PC-3 (cell line): Measurements from ENCODE around the gene LUC7L2. TPM values are rescaled to one million over a fixed set of nuclear protein-coding genes. Genes with fewer than 3 reads are reported as not detected.
A peak's percentile ranks its signal among the peaks of the same experiment; 100 is the strongest.

Source experiments
- ATAC-seq: fragments of 200-7000 bp; cut with Tn5 transposase; 2 replicates; pipeline ENCODE4 v1.9.1; 2020; ENCODE audit warnings: mild to moderate bottlenecking, moderate library complexity
- BruUV-seq: library from RNA; stranded (reverse); fragments of 400-500 nt; replicated peaks from 2 replicates; lab custom pipeline; 2021; lab: Mats Ljungman, UMichigan
- CTCF ChIA-PET: fragments of 300-600 bp; sonication (Branson Sonifier 250); formaldehyde crosslinking; loops from one replicate; lab custom pipeline; 2022; ENCODE audit warnings: antibody characterized with exemption; lab: Charles Lee
- POLR2A ChIA-PET: fragments of 300-600 bp; sonication (Branson Sonifier 250); formaldehyde crosslinking; loops from one replicate; lab custom pipeline; 2022; ENCODE audit warnings: antibody characterized with exemption; ENCODE audit not compliant: unreplicated experiment; lab: Charles Lee
- DNase-seq: peaks from one replicate; pipeline ENCODE4 v3.0.0-alpha.2; 2015
- H2AFZ ChIP-seq: fragments of 300-600 bp; sonication (generic); 2 replicates; pipeline ENCODE4 v1.6.0; 2016; ENCODE audit warnings: antibody characterized with exemption, low read length
- H3F3A ChIP-seq: fragments of 300-600 bp; sonication (generic); one replicate; pipeline ENCODE4 v1.6.0; 2017; ENCODE audit warnings: antibody characterized with exemption, low read length, control low read depth, mild to moderate bottlenecking; ENCODE audit not compliant: unreplicated experiment
- H3K27ac ChIP-seq: fragments of 300-600 bp; sonication (generic); 2 replicates; pipeline ENCODE4 v1.5.1; 2016; ENCODE audit warnings: mild to moderate bottlenecking, low read length
- H3K27me3 ChIP-seq: fragments of 300-600 bp; sonication (generic); 2 replicates; pipeline ENCODE4 v1.6.1; 2016; ENCODE audit warnings: low read length, mixed read lengths
- H3K36me3 ChIP-seq: fragments of 300-600 bp; sonication (generic); 2 replicates; pipeline ENCODE4 v1.6.1; 2016; ENCODE audit warnings: low read depth, mixed run types, low read length, mixed read lengths
- H3K4me1 ChIP-seq: fragments of 300-600 bp; sonication (generic); 2 replicates; pipeline ENCODE4 v1.5.1; 2016; ENCODE audit warnings: low read length; ENCODE audit not compliant: insufficient read depth
- H3K4me2 ChIP-seq: fragments of 300-600 bp; sonication (generic); 2 replicates; pipeline ENCODE4 v1.6.0; 2016; ENCODE audit warnings: low read length
- H3K4me3 ChIP-seq: fragments of 300-600 bp; sonication (generic); 2 replicates; pipeline ENCODE4 v1.5.1; 2016; ENCODE audit warnings: mild to moderate bottlenecking, low read length, mixed read lengths
- H3K79me2 ChIP-seq: fragments of 300-600 bp; sonication (generic); 2 replicates; pipeline ENCODE4 v1.6.1; 2017; ENCODE audit warnings: low read length, mixed read lengths
- H3K9ac ChIP-seq: fragments of 300-600 bp; sonication (generic); 2 replicates; pipeline ENCODE4 v1.6.0; 2016; ENCODE audit warnings: mild to moderate bottlenecking, low read length
- H3K9me2 ChIP-seq: fragments of 300-600 bp; sonication (generic); replicated peaks from 2 replicates; pipeline ENCODE4 v1.6.1; 2016; ENCODE audit warnings: mixed run types, low read length, mixed read lengths
- H3K9me3 ChIP-seq: fragments of 300-600 bp; sonication (generic); 2 replicates; pipeline ENCODE4 v1.6.1; 2016; ENCODE audit warnings: low read length, mixed read lengths
- H4K20me1 ChIP-seq: fragments of 300-600 bp; sonication (generic); 2 replicates; pipeline ENCODE4 v1.6.1; 2016; ENCODE audit warnings: low read length, mixed read lengths
- EZH2 ChIP-seq: fragments of 300-600 bp; sonication (generic); IDR thresholded peaks from one replicate; pipeline ENCODE4 v1.6.1; 2017; ENCODE audit warnings: antibody characterized with exemption, mild to moderate bottlenecking, low read length; ENCODE audit not compliant: unreplicated experiment
- EZH2phosphoT487 ChIP-seq: fragments of 300-600 bp; sonication (generic); IDR thresholded peaks from 2 replicates; pipeline ENCODE4 v1.6.1; 2018; ENCODE audit warnings: mild to moderate bottlenecking, antibody characterized with exemption, low read length, borderline replicate concordance
- intact Hi-C: fragments of 100-400 bp; cut with micrococcal nuclease; formaldehyde crosslinking; loops from 2 replicates; pipeline ENCODE4 v1.9.0; 2023
- total RNA-seq: library from RNA; depleted of rRNA; stranded (reverse); fragments of >200 nt; gene quantifications from 2 replicates; pipeline ENCODE4 v1.2.3, GENCODE V29; 2014
- TF ChIP-seq, protein P1 (sequence below): fragments of 300-600 bp; sonication (generic); conservative IDR thresholded peaks from 2 replicates; pipeline ENCODE4 v1.5.1; 2017; ENCODE audit warnings: antibody characterized with exemption, low read depth, mild to moderate bottlenecking, low read length

Gene LUC7L2
- total RNA-seq, 1 experiment from 2014 or later = 67.4 TPM

DNA sequence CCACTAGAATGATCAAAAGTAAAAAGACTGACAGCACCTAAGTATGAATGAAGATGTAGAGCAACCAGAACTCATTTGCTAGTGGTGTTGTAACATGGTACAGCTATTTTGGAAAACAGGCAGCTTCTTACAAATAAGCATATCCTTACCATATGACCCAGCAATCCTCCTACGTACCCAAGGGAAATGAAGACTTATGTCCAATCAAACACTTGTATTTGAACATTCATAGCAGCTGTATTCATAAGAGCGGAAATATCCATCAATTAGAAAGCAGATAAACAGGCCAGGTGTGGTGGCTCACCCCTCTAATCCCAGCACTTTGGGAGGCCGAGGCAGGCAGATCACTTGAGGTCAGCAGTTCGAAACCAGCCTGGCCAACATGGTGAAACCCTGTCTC lies 70.7 kb downstream of the LUC7L2 start:
- ATAC-seq (no peak), DNase-seq (no peak)
- H3K4me3 ChIP-seq = no peak overlapping the region
- no peaks in the 10 kb centered on the region for H3F3A ChIP-seq
- no TSS peak for BruUV-seq
- peak overlapping the region; percentile 59 for H3K27ac ChIP-seq
- H3K36me3 ChIP-seq = no peaks in the 10 kb centered on the region
- TF ChIP-seq, protein P1, sequence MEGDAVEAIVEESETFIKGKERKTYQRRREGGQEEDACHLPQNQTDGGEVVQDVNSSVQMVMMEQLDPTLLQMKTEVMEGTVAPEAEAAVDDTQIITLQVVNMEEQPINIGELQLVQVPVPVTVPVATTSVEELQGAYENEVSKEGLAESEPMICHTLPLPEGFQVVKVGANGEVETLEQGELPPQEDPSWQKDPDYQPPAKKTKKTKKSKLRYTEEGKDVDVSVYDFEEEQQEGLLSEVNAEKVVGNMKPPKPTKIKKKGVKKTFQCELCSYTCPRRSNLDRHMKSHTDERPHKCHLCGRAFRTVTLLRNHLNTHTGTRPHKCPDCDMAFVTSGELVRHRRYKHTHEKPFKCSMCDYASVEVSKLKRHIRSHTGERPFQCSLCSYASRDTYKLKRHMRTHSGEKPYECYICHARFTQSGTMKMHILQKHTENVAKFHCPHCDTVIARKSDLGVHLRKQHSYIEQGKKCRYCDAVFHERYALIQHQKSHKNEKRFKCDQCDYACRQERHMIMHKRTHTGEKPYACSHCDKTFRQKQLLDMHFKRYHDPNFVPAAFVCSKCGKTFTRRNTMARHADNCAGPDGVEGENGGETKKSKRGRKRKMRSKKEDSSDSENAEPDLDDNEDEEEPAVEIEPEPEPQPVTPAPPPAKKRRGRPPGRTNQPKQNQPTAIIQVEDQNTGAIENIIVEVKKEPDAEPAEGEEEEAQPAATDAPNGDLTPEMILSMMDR = no peak
- TF ChIP-seq EZH2phosphoT487 = no peak
- TF ChIP-seq EZH2 = no peak
- no peak overlapping the region for H3K9ac ChIP-seq
- H3K27me3 ChIP-seq = no peaks in the 10 kb centered on the region
- H4K20me1 ChIP-seq = no peaks in the 10 kb centered on the region
- H3K4me2 ChIP-seq = peak overlapping the region; percentile 36
- H3K4me1 ChIP-seq = peaks cover 16% of the 10 kb centered on the region
- intact Hi-C loops = loop anchor here (10.0 kb wide), 1 partner anchor 574 kb away; no protein-coding TSS in a partner anchor
- CTCF ChIA-PET = no interaction called here
- no peaks in the 10 kb centered on the region for H3K9me3 ChIP-seq
- POLR2A ChIA-PET = interaction anchor here (0.6 kb wide), 1 partner anchor 70 kb away, joined by 5 read pairs; no protein-coding TSS in a partner anchor
- no peaks in the 10 kb centered on the region for H3K9me2 ChIP-seq
- H3K79me2 ChIP-seq = no peaks in the 10 kb centered on the region
- no peak overlapping the region for H2AFZ ChIP-seq

DNA sequence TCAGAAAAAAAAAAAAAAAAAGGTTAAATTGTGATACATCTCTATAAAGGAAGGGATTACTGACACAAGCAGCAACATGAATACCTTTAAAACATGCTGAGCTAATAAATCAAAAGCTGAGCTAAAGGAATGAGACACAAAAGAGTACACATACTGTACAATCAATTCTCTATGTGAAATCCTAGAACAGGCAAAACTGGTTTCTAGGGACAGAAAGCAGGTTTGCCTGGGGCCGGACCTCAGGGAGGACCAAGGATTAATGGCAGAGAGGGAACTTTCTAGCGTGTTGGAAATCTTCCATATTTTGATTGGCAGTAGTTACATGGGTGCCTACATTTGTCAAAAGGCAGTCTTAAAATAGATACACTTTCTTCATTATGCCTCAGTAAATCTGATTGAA lies 71.3 kb downstream of the LUC7L2 start:
- Histone ChIP-seq H3K36me3 (no peaks in the 10 kb centered on the region), H3K9ac (no peak overlapping the region), H3K4me2 (peak overlapping the region; percentile 49), H3K27ac (peak overlapping the region; percentile 59), H3K4me3 (no peak overlapping the region), H3K9me2 (no peaks in the 10 kb centered on the region), H3K27me3 (no peaks in the 10 kb centered on the region), H4K20me1 (no peaks in the 10 kb centered on the region), H3F3A (no peaks in the 10 kb centered on the region), H2AFZ (no peak overlapping the region), H3K9me3 (no peaks in the 10 kb centered on the region), H3K79me2 (no peaks in the 10 kb centered on the region), H3K4me1 (peaks cover 16% of the 10 kb centered on the region)
- no peak for TF ChIP-seq EZH2phosphoT487
- TF ChIP-seq, protein P1 = no peak
- TF ChIP-seq EZH2 = no peak
- BruUV-seq = no TSS peak
- intact Hi-C loops = loop anchor here (10.0 kb wide), 1 partner anchor 574 kb away; no protein-coding TSS in a partner anchor
- DNase-seq (peak; percentile 93), ATAC-seq (peak; percentile 69)
- CTCF ChIA-PET = interaction anchor here (0.7 kb wide), 1 partner anchor 168 kb away, joined by 5 read pairs; no protein-coding TSS in a partner anchor
- POLR2A ChIA-PET = interaction anchor here (0.6 kb wide), 1 partner anchor 71 kb away, joined by 5 read pairs; no protein-coding TSS in a partner anchor

DNA sequence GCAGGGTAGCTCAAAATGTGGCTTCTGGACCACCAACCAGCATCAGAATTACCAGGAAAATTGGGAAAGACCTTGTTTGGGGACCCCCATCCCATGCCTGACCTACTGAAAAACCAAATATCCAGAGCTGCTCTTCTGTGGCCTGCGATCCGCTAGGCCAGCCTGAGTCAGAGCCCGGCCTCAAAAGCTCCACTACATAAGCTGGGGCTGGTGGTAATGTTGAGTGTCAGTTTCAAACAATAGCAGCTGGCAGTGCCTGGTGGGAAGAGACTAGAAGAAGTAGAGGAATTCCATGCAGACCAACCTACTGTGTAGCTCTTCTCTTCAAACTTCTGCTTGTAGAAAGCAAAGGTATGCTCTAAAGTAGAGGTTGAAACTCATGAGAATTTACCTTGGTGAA lies 71.8 kb downstream of the LUC7L2 start:
- DNase-seq = no peak
- intact Hi-C loops = loop anchor here (10.0 kb wide), 1 partner anchor 573 kb away; no protein-coding TSS in a partner anchor
- no peak overlapping the region for H3K9ac ChIP-seq
- no peak for ATAC-seq
- no peaks in the 10 kb centered on the region for H3F3A ChIP-seq
- CTCF ChIA-PET = interaction anchor here (0.7 kb wide), 1 partner anchor 167 kb away, joined by 5 read pairs; no protein-coding TSS in a partner anchor
- BruUV-seq = no TSS peak
- H3K4me1 ChIP-seq = peaks cover 16% of the 10 kb centered on the region
- H4K20me1 ChIP-seq = no peaks in the 10 kb centered on the region
- H3K36me3 ChIP-seq = no peaks in the 10 kb centered on the region
- TF ChIP-seq EZH2 (no peak), EZH2phosphoT487 (no peak)
- TF ChIP-seq, protein P1 = no peak
- H3K9me3 ChIP-seq = no peaks in the 10 kb centered on the region
- no peaks in the 10 kb centered on the region for H3K79me2 ChIP-seq
- H3K9me2 ChIP-seq = no peaks in the 10 kb centered on the region
- peak overlapping the region; percentile 45 for H3K27ac ChIP-seq
- H3K27me3 ChIP-seq = no peaks in the 10 kb centered on the region
- peak overlapping the region; percentile 49 for H3K4me2 ChIP-seq
- H2AFZ ChIP-seq = no peak overlapping the region
- POLR2A ChIA-PET = no interaction called here
- H3K4me3 ChIP-seq = no peak overlapping the region
